ENCODE results near the gene RNU6-9.

The RNU6-9 gene

DNA sequence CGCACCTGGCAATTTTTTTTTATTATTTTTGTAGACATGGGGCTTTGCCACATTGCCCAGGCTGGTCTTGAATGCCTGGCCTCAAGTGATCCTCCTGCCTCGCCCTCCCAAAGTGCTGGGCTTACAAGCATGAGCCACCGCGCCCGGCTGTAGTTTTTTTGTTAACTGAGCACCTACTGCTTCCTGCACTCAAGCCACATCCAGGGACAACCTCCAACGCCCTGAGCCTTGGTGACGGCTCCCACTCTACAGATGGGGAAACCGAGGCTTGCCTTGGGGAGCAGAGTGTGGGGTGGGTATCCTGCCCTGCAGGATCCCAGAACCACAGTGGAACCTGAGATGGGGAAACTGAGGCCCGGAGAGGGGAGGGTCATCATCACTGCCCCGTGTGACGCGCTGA lies 38.1 kb upstream of the RNU6-9 start:
- ChIA-PET CTCF (interaction anchor here (1.1 to 3.3 kb wide), 6 partner anchors 11 to 386 kb away, joined by 3 to 18 read pairs (median 6); partner anchors contain the start of gene WDR18), POLR2A (no interaction called here)
- H3K4me3 ChIP-seq (ENCODE audit: low read depth, low read length) = no peak overlapping the region
- DNase-seq (ENCODE audit: low read depth, low spot score) = no peak
- TF ChIP-seq, protein P1, sequence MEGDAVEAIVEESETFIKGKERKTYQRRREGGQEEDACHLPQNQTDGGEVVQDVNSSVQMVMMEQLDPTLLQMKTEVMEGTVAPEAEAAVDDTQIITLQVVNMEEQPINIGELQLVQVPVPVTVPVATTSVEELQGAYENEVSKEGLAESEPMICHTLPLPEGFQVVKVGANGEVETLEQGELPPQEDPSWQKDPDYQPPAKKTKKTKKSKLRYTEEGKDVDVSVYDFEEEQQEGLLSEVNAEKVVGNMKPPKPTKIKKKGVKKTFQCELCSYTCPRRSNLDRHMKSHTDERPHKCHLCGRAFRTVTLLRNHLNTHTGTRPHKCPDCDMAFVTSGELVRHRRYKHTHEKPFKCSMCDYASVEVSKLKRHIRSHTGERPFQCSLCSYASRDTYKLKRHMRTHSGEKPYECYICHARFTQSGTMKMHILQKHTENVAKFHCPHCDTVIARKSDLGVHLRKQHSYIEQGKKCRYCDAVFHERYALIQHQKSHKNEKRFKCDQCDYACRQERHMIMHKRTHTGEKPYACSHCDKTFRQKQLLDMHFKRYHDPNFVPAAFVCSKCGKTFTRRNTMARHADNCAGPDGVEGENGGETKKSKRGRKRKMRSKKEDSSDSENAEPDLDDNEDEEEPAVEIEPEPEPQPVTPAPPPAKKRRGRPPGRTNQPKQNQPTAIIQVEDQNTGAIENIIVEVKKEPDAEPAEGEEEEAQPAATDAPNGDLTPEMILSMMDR (IDR thresholded peaks at IDR 0.05; ENCODE audit: insufficient read depth, low read length, missing control alignments) = no peak

DNA sequence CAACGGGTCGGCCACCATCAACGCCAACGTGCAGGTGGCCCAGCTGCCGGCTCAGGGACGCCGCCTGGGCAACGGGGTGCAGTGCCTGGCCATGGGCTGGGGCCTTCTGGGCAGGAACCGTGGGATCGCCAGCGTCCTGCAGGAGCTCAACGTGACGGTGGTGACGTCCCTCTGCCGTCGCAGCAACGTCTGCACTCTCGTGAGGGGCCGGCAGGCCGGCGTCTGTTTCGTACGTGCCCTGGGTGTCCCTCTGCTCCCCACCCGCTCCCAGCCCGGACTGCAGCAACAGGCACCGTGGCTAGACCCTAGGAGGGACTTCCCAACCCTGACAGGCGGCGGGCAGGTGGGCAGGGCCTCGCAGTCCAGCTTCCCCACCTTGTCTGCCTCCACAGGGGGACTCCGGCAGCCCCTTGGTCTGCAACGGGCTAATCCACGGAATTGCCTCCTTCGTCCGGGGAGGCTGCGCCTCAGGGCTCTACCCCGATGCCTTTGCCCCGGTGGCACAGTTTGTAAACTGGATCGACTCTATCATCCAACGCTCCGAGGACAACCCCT lies 37.6 kb upstream of the RNU6-9 start:
- CTCF ChIA-PET = interaction anchor here (0.7 to 3.3 kb wide), 19 partner anchors 10 to 385 kb away, joined by 3 to 18 read pairs (median 4); partner anchors contain the start of genes MED16, RNU6-9 and WDR18

DNA sequence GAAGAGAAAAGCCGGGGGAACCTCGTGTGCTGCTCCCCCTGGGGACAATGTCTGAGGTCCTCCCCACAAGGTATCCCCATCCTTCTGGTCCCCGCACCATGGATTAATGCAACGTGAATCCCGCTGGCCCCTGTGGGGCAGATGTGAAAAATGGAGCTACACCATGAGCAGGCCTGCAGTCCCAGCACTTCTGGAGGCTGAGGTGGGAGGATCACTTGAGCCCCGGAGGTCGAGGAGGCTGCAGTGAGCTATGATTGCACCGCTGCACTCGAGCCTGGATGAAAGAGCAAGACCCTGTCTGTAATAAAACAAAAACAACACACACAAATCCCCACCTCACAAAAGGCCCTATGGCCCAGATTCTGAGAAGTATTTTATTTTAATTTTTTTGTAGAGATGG lies 35.0 kb upstream of the RNU6-9 start:
- TF ChIP-seq, protein P1 (IDR thresholded peaks at IDR 0.05; ENCODE audit: insufficient read depth, low read length, missing control alignments) = no peak
- H3K4me3 ChIP-seq (ENCODE audit: low read depth, low read length) = no peak overlapping the region

More for the DNA sequence above, 37.6 kb upstream of the RNU6-9 start:
- no peak overlapping the region for H3K4me3 ChIP-seq (ENCODE audit: low read depth, low read length)
- POLR2A ChIA-PET = no interaction called here
- TF ChIP-seq, protein P1 (IDR thresholded peaks at IDR 0.05; ENCODE audit: insufficient read depth, low read length, missing control alignments) = no peak
- DNase-seq (ENCODE audit: low read depth, low spot score) = no peak

DNA sequence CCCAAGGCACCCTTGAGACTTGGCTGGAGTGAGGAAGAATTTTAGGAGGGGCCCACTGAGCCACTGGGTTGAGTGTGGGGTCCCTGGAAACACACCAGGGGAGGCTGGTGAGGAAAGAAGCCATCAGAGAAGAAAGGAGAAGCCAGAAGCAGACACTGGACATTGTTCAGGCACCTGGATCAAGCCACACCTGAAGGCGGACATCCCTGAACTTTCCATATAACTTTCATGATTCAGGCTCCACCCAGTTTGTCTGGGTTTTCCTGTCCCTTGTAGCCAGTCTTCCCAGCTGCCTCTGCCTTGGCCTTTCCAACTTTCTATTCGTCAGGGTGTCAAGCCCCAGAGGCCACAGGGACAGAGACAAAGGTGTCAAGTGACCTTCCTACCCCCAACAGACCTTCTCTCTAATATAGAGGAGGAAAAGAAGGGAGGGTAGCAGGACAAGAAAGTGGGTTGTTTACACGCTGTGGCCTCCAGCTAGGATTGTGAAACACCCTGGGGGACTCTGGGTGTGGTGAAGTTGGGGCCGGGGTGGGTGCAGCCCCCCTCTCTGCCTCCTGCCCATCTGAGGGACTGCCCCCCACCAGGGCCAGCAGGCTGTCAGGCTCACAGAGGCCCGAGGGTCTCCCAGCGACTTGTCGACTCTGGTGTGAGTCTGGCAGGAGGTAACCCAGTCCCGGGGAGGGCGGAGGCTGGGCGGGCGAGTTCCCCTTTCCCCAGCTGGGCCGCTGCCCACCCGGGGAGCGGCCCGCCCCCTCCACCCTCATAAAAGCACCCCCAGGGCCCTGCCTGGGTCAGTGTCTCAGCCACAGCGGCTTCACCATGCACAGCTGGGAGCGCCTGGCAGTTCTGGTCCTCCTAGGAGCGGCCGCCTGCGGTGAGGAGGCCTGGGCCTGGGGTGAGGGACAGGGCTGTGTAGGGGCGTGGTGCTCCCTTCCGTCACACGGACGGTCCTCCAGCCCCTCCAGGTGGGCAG lies 34.1 kb upstream of the RNU6-9 start, which contains the start of gene CFD:
Gene CFD (plus strand): TSS at position 797 of the 976 bp plus-strand sequence. CDS start 26 bp downstream, at position 823.
- TF ChIP-seq, protein P1 (IDR thresholded peaks at IDR 0.05; ENCODE audit: insufficient read depth, low read length, missing control alignments) = no peak
- no peak for DNase-seq (ENCODE audit: low read depth, low spot score)
- POLR2A ChIA-PET = interaction anchor here (1.0 kb wide), 1 partner anchor 80 kb away, joined by 4 read pairs; no protein-coding TSS in a partner anchor
- peak within 1 kb of the TSS; percentile 47 for H3K4me3 ChIP-seq (ENCODE audit: low read depth, low read length)
- CTCF ChIA-PET = interaction anchor here (0.8 to 4.6 kb wide), 9 partner anchors 9 to 125 kb away, joined by 3 to 27 read pairs (median 3); partner anchors contain the start of gene WDR18

More for the DNA sequence above, 35.0 kb upstream of the RNU6-9 start:
- POLR2A ChIA-PET = interaction anchor here (1.0 kb wide), 1 partner anchor 80 kb away, joined by 4 read pairs; no protein-coding TSS in a partner anchor
- no peak for DNase-seq (ENCODE audit: low read depth, low spot score)
- CTCF ChIA-PET = interaction anchor here (0.8 to 4.6 kb wide), 7 partner anchors 9 to 126 kb away, joined by 3 to 27 read pairs (median 6); partner anchors contain the start of gene WDR18

DNA sequence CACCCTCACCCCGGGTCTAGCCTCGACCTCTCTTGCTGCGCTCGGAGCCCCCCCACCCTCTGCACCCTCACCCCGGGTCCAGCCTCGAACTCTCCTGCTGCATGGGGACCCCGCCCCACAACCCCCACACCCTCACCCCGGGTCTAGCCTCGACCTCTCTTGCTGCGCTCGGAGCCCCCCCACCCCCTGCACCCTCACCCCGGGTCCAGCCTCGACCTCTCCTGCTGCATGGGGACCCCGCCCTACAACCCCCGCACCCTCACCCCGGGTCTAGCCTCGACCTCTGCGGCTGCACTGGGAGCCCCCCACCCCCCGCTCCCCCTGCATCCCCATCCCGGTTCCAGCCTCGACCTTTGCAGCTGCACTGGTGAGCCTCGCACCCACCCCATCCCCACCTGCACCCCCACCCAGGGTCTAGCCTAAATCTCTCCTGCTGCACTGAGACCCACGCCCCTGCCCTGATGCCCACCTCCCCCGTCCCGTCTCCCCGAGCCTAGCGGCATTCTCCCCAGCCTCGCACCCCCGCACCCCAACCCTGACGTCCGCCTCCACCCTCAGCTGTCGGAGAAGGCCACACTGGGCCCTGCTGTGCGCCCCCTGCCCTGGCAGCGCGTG lies 32.0 kb upstream of the RNU6-9 start:
- TF ChIP-seq, protein P1 (IDR thresholded peaks at IDR 0.05; ENCODE audit: insufficient read depth, low read length, missing control alignments) = no peak
- H3K4me3 ChIP-seq (ENCODE audit: low read depth, low read length) = no peak overlapping the region
- POLR2A ChIA-PET = no interaction called here
- CTCF ChIA-PET = no interaction called here
- no peak for DNase-seq (ENCODE audit: low read depth, low spot score)

Measured in AG04449 (cell line).